Subcutaneous adipose tissue (tissue), 4 donors: ENCODE results near the gene RNF38. TPM values are rescaled to one million over a fixed set of nuclear protein-coding genes. Genes with fewer than 3 reads are reported as not detected.

Experiments used
- CTCF ChIP-seq: fragments of 450-650 bp; IDR thresholded peaks from one replicate; pipeline ENCODE4 v1.5.1; 2016; ENCODE audit warnings: low read depth, mild to moderate bottlenecking, control low read depth, antibody characterized with exemption, moderate library complexity
- total RNA-seq, 4 donors: library from RNA; depleted of rRNA; stranded (reverse); fragments of >200 nt; gene quantifications; one replicate each; pipeline ENCODE4 v1.1.0, GENCODE V29; 2016

The RNF38 gene
- total RNA-seq, 4 donors from 2014 or later: 29.1 to 48.3 (median 32.7) TPM

- TF ChIP-seq CTCF: no peak
These were observed 38.6 kb upstream of the RNF38 start for GRCh38 chr9:36438536-36439236.

GRCh38 chr9:36437790-36438189 is 37.7 kb upstream of the RNF38 start:
- TF ChIP-seq CTCF: no peak

DNA sequence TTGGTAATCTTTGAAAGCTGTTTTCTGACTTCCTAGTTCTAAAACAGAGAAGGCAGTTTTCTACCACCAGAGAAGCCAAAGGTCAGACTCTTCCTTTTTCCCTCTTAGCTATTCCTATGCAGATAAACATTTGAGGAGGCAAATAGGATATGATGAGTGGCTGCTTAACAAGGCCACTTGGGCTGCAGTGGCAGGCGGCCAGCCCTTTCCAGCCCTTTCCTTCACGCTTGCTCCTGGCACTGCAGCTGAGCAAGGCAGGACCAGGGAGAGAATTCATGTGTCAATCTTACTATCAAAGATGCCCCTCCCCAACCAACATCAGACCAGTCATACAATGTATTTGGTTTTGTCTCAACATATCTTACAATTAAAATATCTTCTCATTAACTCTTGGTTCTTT is 36.8 kb upstream of the RNF38 start:
- TF ChIP-seq CTCF: no peak

DNA sequence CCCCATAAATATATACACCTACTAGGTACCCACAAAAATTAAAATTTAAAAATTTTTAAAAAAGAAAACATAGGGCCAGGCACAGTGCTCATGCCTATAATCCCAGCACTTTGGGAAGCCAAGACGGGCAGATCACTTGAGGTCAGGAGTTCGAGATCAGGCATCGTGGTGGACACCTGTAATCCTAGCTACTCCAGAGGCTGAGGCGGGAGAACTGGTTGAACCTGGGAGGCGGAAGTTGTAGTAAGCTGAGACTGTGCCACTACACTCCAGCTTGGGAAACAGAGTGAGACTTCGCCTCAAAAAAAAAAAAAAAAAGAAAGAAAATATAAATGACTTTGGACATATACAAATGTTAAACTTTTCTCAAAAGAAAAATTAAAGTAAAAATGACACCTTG is 33.3 kb upstream of the RNF38 start:
- no peak for TF ChIP-seq CTCF

DNA sequence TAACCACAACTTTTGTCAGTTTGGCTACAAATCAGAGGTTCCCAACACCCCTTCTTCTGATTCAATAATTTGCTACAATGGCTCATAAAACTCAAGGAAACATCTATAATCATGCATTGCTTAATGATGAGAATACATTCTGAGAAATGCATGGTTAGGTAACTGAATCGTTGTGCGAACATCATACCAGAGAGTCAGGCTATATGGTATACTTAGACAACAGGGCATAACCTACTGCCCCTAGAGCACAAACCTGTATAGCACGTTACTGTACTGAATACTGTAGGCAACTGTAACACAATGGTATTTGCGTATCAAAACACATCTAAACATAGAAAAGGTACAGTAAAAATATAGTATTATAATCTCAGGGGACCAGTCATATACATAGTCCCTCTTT is 31.0 kb upstream of the RNF38 start:
- TF ChIP-seq CTCF: no peak

DNA sequence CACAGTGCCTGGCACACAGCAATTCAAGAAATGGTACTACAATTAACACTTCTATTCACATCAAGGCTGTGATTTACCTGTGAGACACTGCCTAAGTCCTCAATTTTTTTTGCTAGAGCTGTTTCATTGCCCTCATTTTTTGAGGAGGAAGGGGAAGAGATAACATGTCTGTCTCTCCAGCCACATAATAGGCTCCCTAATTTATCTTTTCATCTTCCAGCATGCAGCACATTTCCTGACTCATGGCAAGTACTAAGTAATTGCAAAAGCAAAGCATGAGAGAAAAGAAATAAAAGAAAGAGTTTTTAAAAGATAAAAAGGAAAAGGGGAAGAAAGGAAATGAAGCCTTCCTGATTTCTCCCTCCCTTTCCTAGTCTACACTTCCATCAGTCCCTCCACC is 26.9 kb upstream of the RNF38 start:
- no peak for TF ChIP-seq CTCF

DNA sequence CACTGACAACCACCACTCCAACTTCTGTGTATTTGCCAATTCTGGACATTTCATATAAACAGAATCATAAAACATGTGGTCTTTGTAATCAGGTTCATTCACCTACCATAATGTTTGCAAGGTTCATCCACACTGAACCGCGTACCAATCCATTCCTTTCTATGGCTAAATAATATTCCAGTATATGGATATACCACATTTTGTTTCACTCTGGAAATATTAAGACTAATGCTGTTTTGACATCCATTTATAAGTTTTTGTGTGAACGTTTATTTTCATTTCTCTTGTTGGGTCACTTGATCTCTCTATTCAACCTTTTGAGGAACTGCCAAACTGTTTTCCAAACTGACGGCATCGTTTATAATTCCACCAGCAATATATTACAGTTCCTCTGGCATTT is 26.3 kb upstream of the RNF38 start:
- no peak for TF ChIP-seq CTCF
